HTERT RPE-1 (cell line): ENCODE measurements around the gene PECR.
"Not testable (repeated sequence)": the region's sequence is repeated elsewhere in the genome, so short reads cannot be mapped to it uniquely, and the experiment has no call there.

Experiments
- in situ Hi-C: fragments of 300-500 bp; cut with MboI; formaldehyde crosslinking; loops from 4 replicates; pipeline ENCODE4 v1.14.3; 2020; ENCODE audit warnings: low sequenced_read_pairs

The PECR gene

GRCh38 chr2:216107320-216107719 is 25.7 kb upstream of the PECR start:
- in situ Hi-C loops: no loop called here

GRCh38 chr2:216104691-216105090 is 23.1 kb upstream of the PECR start:
- in situ Hi-C loops: no loop called here

GRCh38 chr2:216103213-216103612 is 21.6 kb upstream of the PECR start:
- in situ Hi-C loops: no loop called here

- in situ Hi-C loops: no loop called here
These were observed 19.5 kb upstream of the PECR start for GRCh38 chr2:216101109-216101508.

- in situ Hi-C loops: no loop called here
These were observed 17.1 kb upstream of the PECR start for GRCh38 chr2:216098421-216099334.

GRCh38 chr2:216094701-216095100 is 13.1 kb upstream of the PECR start:
- in situ Hi-C loops: no loop called here

GRCh38 chr2:216092646-216093045 is 11.0 kb upstream of the PECR start:
- in situ Hi-C loops: no loop called here

GRCh38 chr2:216090369-216090786 is 8.8 kb upstream of the PECR start:
- in situ Hi-C loops: no loop called here

- in situ Hi-C loops: no loop called here
These were observed 4.7 kb upstream of the PECR start for GRCh38 chr2:216086207-216086893.

- in situ Hi-C loops: no loop called here
These were observed 2.9 kb upstream of the PECR start for GRCh38 chr2:216084547-216084946.

GRCh38 chr2:216083464-216084281 is 2.1 kb upstream of the PECR start:
- in situ Hi-C loops: no loop called here

GRCh38 chr2:216082805-216083204 is 1.2 kb upstream of the PECR start:
- in situ Hi-C loops: no loop called here

- in situ Hi-C loops: no loop called here
These were observed 605 bp upstream of the PECR start for GRCh38 chr2:216082117-216082711.

GRCh38 chr2:216081012-216081411 is 597 bp downstream of the PECR start:
- in situ Hi-C loops: no loop called here

GRCh38 chr2:216080048-216080447 is 1.6 kb downstream of the PECR start:
- in situ Hi-C loops: not testable (repeated sequence)

GRCh38 chr2:216078776-216079175 is 2.8 kb downstream of the PECR start:
- in situ Hi-C loops: no loop called here

- in situ Hi-C loops: no loop called here
These were observed 5.8 kb downstream of the PECR start for GRCh38 chr2:216075510-216076485.

GRCh38 chr2:216074794-216075193 is 6.8 kb downstream of the PECR start:
- in situ Hi-C loops: no loop called here

- in situ Hi-C loops: no loop called here
These were observed 7.2 kb downstream of the PECR start for GRCh38 chr2:216074380-216074779.

GRCh38 chr2:216073773-216074172 is 7.8 kb downstream of the PECR start:
- in situ Hi-C loops: no loop called here
